ENCODE data around the gene TUBA4B.

The TUBA4B gene

DNA sequence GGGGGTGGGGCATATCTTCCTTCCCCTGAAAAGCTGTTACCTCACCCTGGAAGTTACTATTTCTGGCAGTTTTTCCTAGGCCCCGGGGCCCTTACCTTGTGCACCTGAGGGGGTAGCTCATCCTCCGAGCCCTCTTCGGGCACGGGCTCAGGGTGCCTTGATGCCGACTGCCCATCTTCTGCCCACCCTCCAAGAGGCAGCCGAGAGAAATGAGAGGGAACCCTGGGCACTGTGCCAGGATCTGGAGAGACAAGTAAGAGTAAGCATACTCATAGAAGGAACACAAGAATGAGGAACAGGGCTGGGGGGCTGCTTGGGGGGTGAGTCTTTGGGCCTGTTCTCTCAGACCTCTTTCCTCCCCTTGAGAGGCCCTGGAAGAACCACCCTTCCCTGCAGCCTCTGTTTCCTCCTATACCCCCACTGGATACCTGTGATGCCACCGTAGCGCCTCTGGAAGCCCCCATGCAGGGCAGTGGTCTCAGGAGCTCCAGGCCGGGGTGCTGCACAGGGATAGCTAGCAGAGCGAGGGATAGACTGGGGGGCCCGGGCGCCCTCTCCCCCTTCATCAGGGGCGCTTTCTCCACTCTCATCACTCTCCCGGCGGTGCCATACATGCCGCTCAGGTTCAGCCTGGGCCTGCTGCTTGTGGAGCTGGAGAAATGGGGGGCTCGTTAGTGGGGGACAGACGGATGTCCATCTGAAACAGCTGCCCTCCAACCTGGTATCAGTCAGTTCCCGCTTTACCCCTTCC is 32.2 kb upstream of the TUBA4B start:
- TF ChIP-seq, protein P1, sequence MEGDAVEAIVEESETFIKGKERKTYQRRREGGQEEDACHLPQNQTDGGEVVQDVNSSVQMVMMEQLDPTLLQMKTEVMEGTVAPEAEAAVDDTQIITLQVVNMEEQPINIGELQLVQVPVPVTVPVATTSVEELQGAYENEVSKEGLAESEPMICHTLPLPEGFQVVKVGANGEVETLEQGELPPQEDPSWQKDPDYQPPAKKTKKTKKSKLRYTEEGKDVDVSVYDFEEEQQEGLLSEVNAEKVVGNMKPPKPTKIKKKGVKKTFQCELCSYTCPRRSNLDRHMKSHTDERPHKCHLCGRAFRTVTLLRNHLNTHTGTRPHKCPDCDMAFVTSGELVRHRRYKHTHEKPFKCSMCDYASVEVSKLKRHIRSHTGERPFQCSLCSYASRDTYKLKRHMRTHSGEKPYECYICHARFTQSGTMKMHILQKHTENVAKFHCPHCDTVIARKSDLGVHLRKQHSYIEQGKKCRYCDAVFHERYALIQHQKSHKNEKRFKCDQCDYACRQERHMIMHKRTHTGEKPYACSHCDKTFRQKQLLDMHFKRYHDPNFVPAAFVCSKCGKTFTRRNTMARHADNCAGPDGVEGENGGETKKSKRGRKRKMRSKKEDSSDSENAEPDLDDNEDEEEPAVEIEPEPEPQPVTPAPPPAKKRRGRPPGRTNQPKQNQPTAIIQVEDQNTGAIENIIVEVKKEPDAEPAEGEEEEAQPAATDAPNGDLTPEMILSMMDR (IDR thresholded peaks at IDR 0.05), result no peak

DNA sequence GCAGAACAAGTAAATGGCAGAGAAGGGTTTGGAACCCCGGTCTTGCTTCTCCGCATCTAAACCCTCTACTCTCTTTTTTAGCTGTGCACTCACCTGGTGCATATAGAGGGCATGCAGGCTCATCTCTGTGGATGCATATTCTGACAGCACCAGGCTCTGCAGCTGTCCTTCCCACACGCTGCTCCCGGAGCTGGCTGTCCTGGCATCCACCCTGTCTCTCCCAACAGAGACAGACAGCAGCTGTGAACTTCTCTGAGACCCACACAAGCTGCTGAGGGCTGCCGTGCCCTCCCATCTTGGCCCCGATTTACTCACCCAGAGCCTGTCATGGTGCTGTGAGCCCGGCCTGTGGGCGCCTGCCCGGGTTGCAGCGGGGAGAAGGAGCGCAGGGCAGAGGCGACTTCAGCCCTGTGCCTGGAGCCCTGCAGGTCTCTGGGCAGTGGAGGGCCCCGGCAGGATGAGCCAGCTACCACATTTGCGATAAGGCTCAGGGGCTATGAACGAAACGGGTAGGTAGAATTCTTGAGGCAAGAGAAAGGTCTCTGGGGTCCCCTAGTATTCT is 31.0 kb upstream of the TUBA4B start:
- TF ChIP-seq, protein P1 (IDR thresholded peaks at IDR 0.05), result no peak

DNA sequence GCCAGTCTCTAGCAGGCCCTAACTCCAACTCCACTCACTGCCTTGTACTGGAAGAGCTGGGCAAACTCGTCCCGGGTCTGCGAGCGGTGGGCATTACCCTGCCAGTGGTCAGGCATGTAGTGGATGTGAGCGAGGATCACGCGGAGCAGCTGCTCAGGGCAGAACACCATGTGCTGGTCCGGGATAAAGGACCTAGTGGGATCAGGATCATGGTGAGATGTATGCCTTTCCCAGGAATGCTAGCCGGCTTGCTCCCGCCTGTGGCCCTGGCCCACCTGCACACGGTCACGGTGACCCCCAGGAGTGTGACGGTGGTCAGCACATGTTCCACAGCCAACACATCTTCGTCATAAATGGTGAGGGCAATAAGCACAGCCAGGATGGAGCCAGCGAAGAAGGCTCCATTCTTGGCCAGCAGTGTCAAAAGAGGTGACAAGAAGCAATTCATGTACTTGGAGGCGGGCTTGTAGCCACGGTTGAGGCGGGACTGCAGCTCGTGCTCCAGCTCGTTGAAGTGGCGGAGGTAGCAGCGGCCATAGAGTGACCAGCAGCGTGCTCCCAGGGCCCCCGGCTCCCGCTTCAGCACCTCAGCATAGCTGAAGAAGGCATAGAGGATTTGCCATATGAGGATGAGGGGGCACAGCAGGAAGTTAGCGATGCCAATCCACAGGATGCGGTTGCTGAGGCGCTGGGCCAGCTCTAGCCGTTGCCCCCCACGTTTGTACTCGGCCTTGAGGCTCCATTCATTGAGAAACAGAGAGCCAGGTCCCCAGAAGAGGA is 29.0 kb upstream of the TUBA4B start:
- TF ChIP-seq, protein P1 (IDR thresholded peaks at IDR 0.05), result no peak

DNA sequence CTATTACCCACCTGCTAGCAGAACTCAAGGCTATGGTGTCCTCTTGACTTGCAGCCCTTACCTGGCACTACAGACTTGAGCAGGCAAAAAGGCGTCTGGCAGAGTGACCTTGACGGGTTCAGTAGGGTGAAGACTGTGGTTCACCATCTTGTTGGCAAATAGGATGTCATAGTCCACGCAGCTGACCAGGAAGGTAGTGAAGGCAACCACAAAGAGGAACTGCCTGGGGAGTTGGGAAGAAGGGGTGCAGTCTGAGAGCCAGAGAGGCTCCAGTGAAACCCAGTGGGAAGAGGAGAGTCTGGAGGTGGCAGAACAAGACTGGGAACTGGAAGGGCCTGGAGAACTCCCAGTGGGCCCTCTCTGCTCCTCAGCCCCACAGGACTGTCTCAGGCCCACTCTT is 27.7 kb upstream of the TUBA4B start:
- TF ChIP-seq, protein P1 (IDR thresholded peaks at IDR 0.05), result no peak

DNA sequence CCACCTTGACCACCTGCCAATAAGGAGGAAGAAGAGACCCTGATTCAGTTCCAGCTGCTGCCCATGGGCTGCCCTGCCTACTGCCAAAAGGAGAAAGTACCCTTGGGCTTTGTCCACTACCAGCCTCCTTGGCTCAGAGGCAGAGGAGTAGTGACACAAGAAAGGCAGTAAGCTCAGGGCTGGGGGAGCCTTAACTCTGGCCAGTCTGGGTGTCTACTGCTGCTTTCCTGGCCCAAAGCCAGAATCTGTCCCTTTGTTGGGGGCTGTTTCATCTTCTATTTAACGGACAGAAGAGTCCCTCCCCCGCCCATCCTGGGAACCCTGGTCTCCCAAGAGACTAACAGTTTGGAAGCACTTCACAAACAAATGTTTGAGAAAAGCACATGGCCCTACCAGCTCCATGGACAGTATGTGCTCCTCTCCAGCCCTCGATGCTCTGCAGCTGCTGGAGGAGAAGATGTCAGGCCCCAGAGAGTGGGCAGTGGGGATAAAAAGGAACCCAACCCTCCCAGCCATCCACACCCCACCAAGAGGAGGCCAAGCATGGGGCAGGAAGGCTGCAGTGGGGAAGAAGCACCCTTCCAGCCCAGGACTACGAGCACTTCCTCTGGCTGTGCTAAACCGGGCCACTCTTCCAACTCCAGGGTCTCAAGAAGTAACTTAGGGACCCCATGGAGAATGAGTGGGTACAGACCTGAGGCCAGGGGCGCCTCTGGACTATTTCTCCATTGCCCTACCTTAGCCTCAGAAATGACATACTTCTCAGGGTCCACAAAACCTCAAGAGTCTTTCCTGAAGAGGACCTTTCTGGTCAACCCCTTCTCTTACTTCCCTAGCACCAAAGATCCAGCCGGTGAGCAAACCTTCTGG is 24.8 kb upstream of the TUBA4B start:
- TF ChIP-seq, protein P1 (IDR thresholded peaks at IDR 0.05), result no peak

DNA sequence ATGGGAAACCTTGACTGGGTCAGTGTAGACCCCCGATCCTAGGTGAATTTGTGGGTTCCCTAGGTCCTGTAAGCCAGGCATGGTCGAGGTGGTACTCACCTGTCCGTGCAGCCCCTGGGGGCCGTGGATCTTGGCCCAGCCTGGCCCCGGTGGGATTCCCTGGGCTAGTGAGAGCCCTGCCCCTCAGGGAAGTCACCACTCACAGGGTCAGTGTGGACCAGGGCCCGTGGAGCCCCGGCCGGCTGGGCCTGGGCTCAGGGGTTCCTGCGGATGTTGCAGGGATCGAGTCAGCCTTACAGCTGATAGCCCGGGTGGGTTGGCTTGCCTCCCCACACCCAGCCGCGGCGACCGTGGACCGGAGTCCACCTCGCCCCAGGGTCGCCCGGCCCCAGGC is 24.1 kb upstream of the TUBA4B start:
- TF ChIP-seq, protein P1 (IDR thresholded peaks at IDR 0.05), result no peak

Measured in LNCAP (cell line).